ENCODE measurements around the gene MEPE. TPM values are rescaled to one million over a fixed set of nuclear protein-coding genes. Genes with fewer than 3 reads are reported as not detected.
"Not testable (repeated sequence)": the region's sequence is repeated elsewhere in the genome, so short reads cannot be mapped to it uniquely, and the experiment has no call there.

MEPE gene
- total and polyA plus RNA-seq, 4 donors = not detected

- WGBS, 2 donors = 92 to 96% methylated on average over 1 of the region's 1 CpG
Observed at GRCh38 chr4:87881115-87881514, 48.3 kb downstream of the MEPE start.

GRCh38 chr4:87882321-87882720 lies 49.6 kb downstream of the MEPE start:
- Histone ChIP-seq H3K9me3 (ENCODE audit: control insufficient read depth, low read length) (no peaks in the 10 kb centered on the region), H3K27me3 (ENCODE audit: control insufficient read depth in 1 of 2, insufficient read depth in 2 of 2, low read length in 1 of 2) (no peaks in the 10 kb centered on the region), H3K36me3 (ENCODE audit: control insufficient read depth in 1 of 2, insufficient read depth in 2 of 2, low read length in 1 of 2) (no peaks in the 10 kb centered on the region), H3K4me3 (ENCODE audit: low read length in 2 of 2) (no peak overlapping the region), H3K4me1 (ENCODE audit: control insufficient read depth in 1 of 2, insufficient read depth in 2 of 2, low read length in 2 of 2) (no peaks in the 10 kb centered on the region), H3K27ac (ENCODE audit: low read depth in 1 of 2, low read length in 2 of 2) (no peak overlapping the region)
- intact Hi-C loops (cut with DNase I) = no loop called here
- DNase-seq (no peak), ATAC-seq (ENCODE audit: low FRiP score) (no peak)
- WGBS, 2 donors = 4 to 6% methylated on average over 1 of the region's 1 CpG

More at GRCh38 chr4:87881115-87881514, 48.3 kb downstream of the MEPE start:
- Histone ChIP-seq H3K4me1 (ENCODE audit: control insufficient read depth in 1 of 2, insufficient read depth in 2 of 2, low read length in 2 of 2) (no peaks in the 10 kb centered on the region), H3K4me3 (ENCODE audit: low read length in 2 of 2) (no peak overlapping the region), H3K9me3 (ENCODE audit: control insufficient read depth, low read length) (no peaks in the 10 kb centered on the region), H3K36me3 (ENCODE audit: control insufficient read depth in 1 of 2, insufficient read depth in 2 of 2, low read length in 1 of 2) (no peaks in the 10 kb centered on the region), H3K27me3 (ENCODE audit: control insufficient read depth in 1 of 2, insufficient read depth in 2 of 2, low read length in 1 of 2) (no peaks in the 10 kb centered on the region), H3K27ac (ENCODE audit: low read depth in 1 of 2, low read length in 2 of 2) (no peak overlapping the region)
- intact Hi-C loops (cut with DNase I) = no loop called here
- no peak for ATAC-seq (ENCODE audit: low FRiP score)
- DNase-seq = no peak

GRCh38 chr4:87882861-87883260 lies 50.1 kb downstream of the MEPE start:
- Histone ChIP-seq H3K4me3 (ENCODE audit: low read length in 2 of 2) (no peak overlapping the region), H3K9me3 (ENCODE audit: control insufficient read depth, low read length) (no peaks in the 10 kb centered on the region), H3K27ac (ENCODE audit: low read depth in 1 of 2, low read length in 2 of 2) (no peak overlapping the region), H3K27me3 (ENCODE audit: control insufficient read depth in 1 of 2, insufficient read depth in 2 of 2, low read length in 1 of 2) (no peaks in the 10 kb centered on the region), H3K36me3 (ENCODE audit: control insufficient read depth in 1 of 2, insufficient read depth in 2 of 2, low read length in 1 of 2) (no peaks in the 10 kb centered on the region), H3K4me1 (ENCODE audit: control insufficient read depth in 1 of 2, insufficient read depth in 2 of 2, low read length in 2 of 2) (no peaks in the 10 kb centered on the region)
- DNase-seq (no peak), ATAC-seq (ENCODE audit: low FRiP score) (no peak)
- 42 to 48% methylated on average over 2 of the region's 2 CpGs for WGBS, 2 donors
- intact Hi-C loops (cut with DNase I) = no loop called here

GRCh38 chr4:87884976-87885549 lies 52.3 kb downstream of the MEPE start:
- no peaks in the 10 kb centered on the region for H3K4me1 ChIP-seq (ENCODE audit: control insufficient read depth in 1 of 2, insufficient read depth in 2 of 2, low read length in 2 of 2)
- H3K4me3 ChIP-seq (ENCODE audit: low read length in 2 of 2) = no peak overlapping the region
- no peaks in the 10 kb centered on the region for H3K36me3 ChIP-seq (ENCODE audit: control insufficient read depth in 1 of 2, insufficient read depth in 2 of 2, low read length in 1 of 2)
- intact Hi-C loops (cut with DNase I) = no loop called here
- DNase-seq (no peak), ATAC-seq (ENCODE audit: low FRiP score) (no peak)
- H3K27me3 ChIP-seq (ENCODE audit: control insufficient read depth in 1 of 2, insufficient read depth in 2 of 2, low read length in 1 of 2) = no peaks in the 10 kb centered on the region
- WGBS, 2 donors = 24 to 26% methylated on average over 9 of the region's 9 CpGs
- no peak overlapping the region for H3K27ac ChIP-seq (ENCODE audit: low read depth in 1 of 2, low read length in 2 of 2)
- H3K9me3 ChIP-seq (ENCODE audit: control insufficient read depth, low read length) = no peaks in the 10 kb centered on the region

- 75 to 88% methylated on average over 6 of the region's 6 CpGs for whole genome bisulfite sequencing, 2 donors
- H3K4me3 ChIP-seq (ENCODE audit: low read length in 2 of 2) = no peak overlapping the region
- DNase-seq (no peak), ATAC-seq (ENCODE audit: low FRiP score) (no peak)
- no peaks in the 10 kb centered on the region for H3K4me1 ChIP-seq (ENCODE audit: control insufficient read depth in 1 of 2, insufficient read depth in 2 of 2, low read length in 2 of 2)
- no peaks in the 10 kb centered on the region for H3K9me3 ChIP-seq (ENCODE audit: control insufficient read depth, low read length)
- H3K27ac ChIP-seq (ENCODE audit: low read depth in 1 of 2, low read length in 2 of 2) = no peak overlapping the region
- H3K36me3 ChIP-seq (ENCODE audit: control insufficient read depth in 1 of 2, insufficient read depth in 2 of 2, low read length in 1 of 2) = no peaks in the 10 kb centered on the region
- no peaks in the 10 kb centered on the region for H3K27me3 ChIP-seq (ENCODE audit: control insufficient read depth in 1 of 2, insufficient read depth in 2 of 2, low read length in 1 of 2)
- intact Hi-C loops (cut with DNase I) = no loop called here
Observed at GRCh38 chr4:87886083-87886482, 53.3 kb downstream of the MEPE start.

GRCh38 chr4:87890753-87891152 lies 58.0 kb downstream of the MEPE start:
- intact Hi-C loops (cut with DNase I); H3K27me3 ChIP-seq (ENCODE audit: control insufficient read depth in 1 of 2, insufficient read depth in 2 of 2, low read length in 1 of 2); H3K4me3 ChIP-seq (ENCODE audit: low read length in 2 of 2); H3K27ac ChIP-seq (ENCODE audit: low read depth in 1 of 2, low read length in 2 of 2); DNase-seq; H3K9me3 ChIP-seq (ENCODE audit: control insufficient read depth, low read length); ATAC-seq (ENCODE audit: low FRiP score); H3K4me1 ChIP-seq (ENCODE audit: control insufficient read depth in 1 of 2, insufficient read depth in 2 of 2, low read length in 2 of 2); H3K36me3 ChIP-seq (ENCODE audit: control insufficient read depth in 1 of 2, insufficient read depth in 2 of 2, low read length in 1 of 2): not testable (repeated sequence)

- intact Hi-C loops (cut with DNase I) = no loop called here
- Histone ChIP-seq H3K27me3 (ENCODE audit: control insufficient read depth in 1 of 2, insufficient read depth in 2 of 2, low read length in 1 of 2) (no peaks in the 10 kb centered on the region), H3K4me3 (ENCODE audit: low read length in 2 of 2) (no peak overlapping the region), H3K4me1 (ENCODE audit: control insufficient read depth in 1 of 2, insufficient read depth in 2 of 2, low read length in 2 of 2) (no peaks in the 10 kb centered on the region), H3K27ac (ENCODE audit: low read depth in 1 of 2, low read length in 2 of 2) (no peak overlapping the region), H3K36me3 (ENCODE audit: control insufficient read depth in 1 of 2, insufficient read depth in 2 of 2, low read length in 1 of 2) (no peaks in the 10 kb centered on the region), H3K9me3 (ENCODE audit: control insufficient read depth, low read length) (peaks cover 2% of the 10 kb centered on the region)
- DNase-seq (peak in 1 of 2 donors; percentile 62), ATAC-seq (ENCODE audit: low FRiP score) (peak; percentile 36)
- 34 to 44% methylated on average over 8 of the region's 8 CpGs for WGBS, 2 donors
Observed at GRCh38 chr4:87895964-87896621, 63.3 kb downstream of the MEPE start.

Other genes with a start within 250 kb of the MEPE start
- gene DSPP, start 224.4 kb upstream of the MEPE start, total RNA-seq = not detected
- under 1 TPM in 1 of 2 donors, not detected in 1; 0.13 TPM for gene DSPP, start 224.4 kb upstream of the MEPE start, polyA plus RNA-seq
- gene DMP1, start 182.7 kb upstream of the MEPE start, total RNA-seq = under 1 TPM in 1 of 2 donors, not detected in 1; 0.16 TPM
- gene DMP1, start 182.7 kb upstream of the MEPE start, polyA plus RNA-seq = not detected
- gene IBSP, start 33.4 kb upstream of the MEPE start, total RNA-seq = 1 to 10 TPM in 1 of 2 donors, not detected in 1; 2.6 TPM
- not detected for gene IBSP, start 33.4 kb upstream of the MEPE start, polyA plus RNA-seq
- 100 to 1,000 TPM; 180 to 199 TPM for gene SPP1, start 142.7 kb downstream of the MEPE start, total RNA-seq
- gene SPP1, start 142.7 kb downstream of the MEPE start, polyA plus RNA-seq = 10 to 100 TPM in 1 of 2 donors, 1 to 10 TPM in 1; 3.7 to 89.2 TPM
- 100 to 1,000 TPM; 132 to 311 TPM for gene PKD2, start 174.7 kb downstream of the MEPE start, total RNA-seq
- 10 to 100 TPM; 62.7 to 87.3 TPM for gene PKD2, start 174.7 kb downstream of the MEPE start, polyA plus RNA-seq

Data from aorta (tissue), 5 donors.